ENCODE results near the gene TMEM38A.
"Not testable (repeated sequence)": the region's sequence is repeated elsewhere in the genome, so short reads cannot be mapped to it uniquely, and the experiment has no call there.

The TMEM38A gene

DNA sequence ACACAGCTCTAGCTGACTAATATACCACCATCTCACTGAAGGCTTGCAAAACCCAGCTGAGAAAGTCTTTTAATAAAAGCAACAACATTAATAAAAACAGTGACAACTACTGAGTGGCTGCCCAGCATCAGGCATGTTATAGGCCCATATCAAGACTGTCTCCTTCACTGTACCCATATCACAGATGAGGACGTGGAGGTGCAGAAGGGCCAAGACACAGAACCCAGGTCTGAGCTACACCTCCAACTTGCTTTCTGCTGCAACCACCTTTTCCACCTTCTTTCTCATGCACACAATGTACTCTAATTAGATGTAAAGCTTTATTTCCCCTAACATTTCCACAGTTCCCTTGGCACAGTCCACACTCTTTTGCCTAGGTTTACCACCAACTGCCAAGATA lies 22.3 kb upstream of the TMEM38A start:
- no peak for DNase-seq (ENCODE audit: low read depth, low spot score)

DNA sequence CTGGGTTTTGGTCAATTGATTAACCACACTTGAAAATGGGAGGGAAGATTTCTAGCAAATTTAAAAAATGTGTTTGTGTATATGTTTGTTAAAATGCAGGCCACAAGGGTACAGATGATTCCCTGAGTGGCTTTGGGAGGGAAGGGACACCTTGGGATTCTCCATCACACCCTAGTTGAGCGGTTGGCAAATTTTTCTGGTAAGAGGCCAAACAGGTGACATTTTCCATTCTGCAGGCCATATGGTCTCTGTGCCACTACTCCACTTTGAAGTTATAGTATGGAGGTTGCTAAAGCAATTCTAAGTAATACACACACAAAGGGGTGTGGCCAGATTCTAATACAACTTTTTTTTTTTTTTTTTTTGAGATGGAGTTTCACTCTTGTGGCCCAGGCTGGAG lies 20.0 kb upstream of the TMEM38A start:
- no peak for DNase-seq (ENCODE audit: low read depth, low spot score)

DNA sequence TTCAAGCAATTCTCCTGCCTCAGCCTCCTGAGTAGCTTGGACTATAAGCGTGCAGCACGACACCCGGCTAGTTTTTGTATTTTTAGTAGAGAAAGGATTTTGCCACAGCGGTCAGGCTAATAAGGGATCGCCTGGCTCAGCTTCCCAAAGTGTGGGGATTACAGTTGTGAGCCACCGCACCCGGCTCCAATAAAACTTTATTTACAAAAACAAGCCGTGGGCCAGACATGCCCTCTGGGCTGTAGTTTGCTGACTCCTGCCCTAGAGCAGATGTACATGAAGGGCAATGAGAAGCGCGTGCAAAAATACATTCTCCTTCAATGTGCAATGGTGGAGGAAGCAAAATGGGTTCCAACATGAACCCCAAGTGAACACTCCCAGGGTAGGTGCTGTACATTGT lies 19.2 kb upstream of the TMEM38A start:
- no peak for DNase-seq (ENCODE audit: low read depth, low spot score)

DNA sequence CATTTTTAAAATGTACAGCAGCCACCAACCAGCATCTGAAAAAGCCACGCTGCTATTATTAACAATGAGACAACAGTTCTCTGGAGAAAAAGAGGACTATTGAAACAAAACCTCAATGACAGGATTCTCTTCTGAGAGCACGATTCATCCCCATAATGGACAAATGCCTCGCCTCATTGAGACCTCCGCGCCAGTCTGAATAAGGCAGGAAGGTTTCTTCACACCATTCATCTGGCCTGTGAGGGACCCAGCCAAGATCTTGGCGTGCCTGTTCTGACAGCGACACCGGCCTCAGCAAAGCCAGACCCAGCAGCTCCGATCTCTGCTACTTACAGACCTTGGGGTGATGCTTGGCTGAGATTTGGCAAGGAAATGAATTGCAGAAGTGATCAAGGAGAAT lies 15.8 kb upstream of the TMEM38A start:
- no peak for DNase-seq (ENCODE audit: low read depth, low spot score)

DNA sequence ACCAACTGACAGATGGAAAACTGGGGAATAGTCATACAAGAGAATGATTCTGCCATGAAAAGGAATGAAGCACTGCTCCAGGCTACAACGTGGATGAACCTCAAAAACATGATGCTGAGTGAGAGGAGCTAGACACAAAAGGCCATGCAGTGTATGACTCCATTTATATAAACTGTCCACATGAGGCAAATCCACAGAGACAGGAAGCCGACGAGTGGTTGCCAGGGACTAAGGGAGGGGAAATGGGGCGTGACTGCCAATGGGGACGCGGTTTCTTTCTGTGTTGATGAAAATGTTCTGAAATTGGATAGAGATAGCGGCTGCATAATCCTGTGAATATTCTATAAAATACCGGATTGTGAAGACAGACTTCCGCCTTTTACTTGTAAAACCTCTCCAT lies 11.2 kb upstream of the TMEM38A start:
- DNase-seq (ENCODE audit: low read depth, low spot score) = no peak

DNA sequence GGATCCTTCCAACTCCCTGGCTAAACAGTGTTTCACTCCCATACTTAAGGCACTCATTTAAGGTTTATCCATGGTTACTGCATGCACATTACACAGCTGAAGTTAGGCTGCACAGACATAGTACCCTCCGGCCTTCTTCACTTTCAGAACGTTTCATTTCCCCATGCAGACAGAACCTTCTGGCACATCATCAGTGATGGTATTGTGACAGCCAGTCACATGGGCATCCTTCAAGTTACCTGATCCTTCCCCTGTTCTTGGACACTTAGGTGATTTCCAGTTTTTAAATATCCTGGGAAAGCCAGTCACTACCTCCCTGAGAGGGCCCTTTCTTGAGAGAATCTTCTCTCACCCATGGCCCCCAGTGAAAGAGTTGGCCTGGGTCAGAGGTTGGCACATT lies 10.1 kb upstream of the TMEM38A start:
- DNase-seq (ENCODE audit: low read depth, low spot score) = no peak

DNA sequence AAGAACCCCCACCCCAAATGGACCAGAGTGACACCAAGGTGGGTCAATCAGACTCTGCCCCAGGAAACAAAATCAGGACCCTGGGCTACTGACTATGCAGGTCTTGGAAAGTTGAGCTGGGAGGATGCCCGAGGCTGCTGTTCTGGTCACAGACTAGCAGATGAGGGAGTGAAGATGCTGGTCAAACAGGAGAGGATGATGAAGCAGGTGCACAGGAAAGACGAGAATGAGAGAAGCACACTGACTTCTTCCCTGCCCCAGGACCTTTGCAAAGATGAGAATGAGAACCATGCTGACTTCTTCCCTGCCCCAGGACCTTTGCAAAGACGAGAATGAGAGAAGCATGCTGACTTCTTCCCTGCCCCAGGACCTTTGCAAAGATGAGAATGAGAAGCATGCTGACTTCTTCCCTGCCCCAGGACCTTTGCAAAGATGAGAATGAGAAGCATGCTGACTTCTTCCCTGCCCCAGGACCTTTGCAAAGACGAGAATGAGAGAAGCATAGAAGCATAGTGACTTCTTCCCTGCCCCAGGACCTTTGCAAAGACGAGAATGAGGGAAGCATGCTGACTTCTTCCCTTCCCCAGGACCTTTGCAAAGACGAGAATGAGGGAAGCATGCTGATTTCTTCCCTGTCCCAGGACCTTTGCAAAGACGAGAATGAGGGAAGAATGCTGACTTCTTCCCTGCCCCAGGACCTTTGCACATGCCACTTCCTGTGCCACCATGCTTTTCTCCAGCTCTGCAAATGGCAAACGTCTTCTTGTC lies 9.3 kb upstream of the TMEM38A start:
- not testable (repeated sequence) for DNase-seq (ENCODE audit: low read depth, low spot score)

DNA sequence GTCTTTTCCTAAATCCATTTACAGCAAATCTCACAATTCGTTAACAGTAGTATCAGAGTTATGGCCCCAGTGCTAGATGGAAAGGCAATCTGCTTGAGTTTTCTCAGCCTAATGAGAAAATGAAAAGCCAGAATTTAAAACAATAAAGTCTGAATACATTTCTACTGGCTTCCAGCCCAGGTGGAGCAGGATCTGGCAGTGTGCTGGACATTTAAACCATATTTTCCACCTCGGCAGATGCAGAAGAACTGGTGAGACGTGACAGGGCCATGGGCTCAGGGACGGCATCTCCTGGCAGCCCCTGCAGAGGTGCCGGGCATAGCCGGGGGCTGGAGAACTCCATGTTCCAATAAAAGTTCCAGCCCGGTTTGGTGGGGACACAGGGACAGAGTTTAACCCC lies 8.1 kb upstream of the TMEM38A start:
- no peak for DNase-seq (ENCODE audit: low read depth, low spot score)

DNA sequence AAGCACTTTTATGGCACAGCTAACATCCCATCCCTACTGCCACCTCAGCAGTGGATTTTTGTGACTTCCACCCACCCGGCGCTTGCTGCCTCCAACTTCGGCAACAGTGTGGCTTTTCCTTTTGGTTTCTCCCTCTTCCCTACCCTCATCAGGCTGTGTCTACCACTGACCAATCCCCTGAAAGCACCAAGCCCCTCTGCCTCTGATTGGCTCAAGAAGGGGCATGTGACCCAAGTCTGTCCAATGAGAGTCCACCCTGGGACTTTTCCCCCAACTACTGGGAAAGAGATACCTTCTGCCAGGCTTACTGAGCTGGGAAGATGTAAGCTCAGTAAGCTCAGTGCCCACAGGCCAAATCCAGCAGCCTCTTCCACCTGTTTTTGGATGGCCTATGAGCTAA lies 6.8 kb upstream of the TMEM38A start:
- DNase-seq (ENCODE audit: low read depth, low spot score) = no peak

DNA sequence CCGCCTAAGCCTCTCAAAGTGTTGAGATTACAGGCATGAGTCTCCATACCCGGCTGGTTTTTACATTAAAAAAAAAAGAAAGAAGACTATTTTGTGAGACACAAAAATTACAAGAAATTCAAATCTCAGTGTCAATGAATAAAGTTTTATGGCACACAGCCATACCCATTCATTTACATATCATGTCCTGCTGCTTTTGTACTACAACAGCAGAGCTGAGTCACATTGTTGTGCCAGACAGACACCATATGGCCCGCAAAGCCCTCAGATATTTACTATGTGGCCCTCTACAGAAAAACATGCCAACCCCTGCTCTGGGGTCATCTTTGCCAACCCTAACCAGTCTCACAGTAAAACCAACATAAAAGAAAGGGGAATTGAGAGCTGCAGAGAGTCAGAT lies 6.3 kb upstream of the TMEM38A start:
- no peak for DNase-seq (ENCODE audit: low read depth, low spot score)

DNA sequence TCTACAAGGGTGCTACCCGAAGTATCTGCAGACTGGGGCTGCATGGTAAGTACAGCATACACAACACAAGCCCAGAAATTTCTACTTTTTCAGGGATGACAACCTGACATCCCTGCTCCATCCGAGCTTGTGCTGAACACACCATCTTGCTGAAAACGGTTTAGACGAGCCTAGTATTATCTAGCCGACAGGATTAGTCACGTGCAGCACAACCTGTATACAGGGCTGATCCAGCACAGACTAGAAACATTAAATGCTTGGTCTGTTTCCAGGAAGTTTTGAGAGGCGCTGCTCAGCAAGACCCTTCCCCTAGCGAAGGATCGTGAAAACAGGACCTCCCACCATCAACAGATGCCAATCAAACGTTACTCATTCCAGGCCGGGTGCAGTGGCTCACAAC lies 5.2 kb upstream of the TMEM38A start:
- no peak for DNase-seq (ENCODE audit: low read depth, low spot score)

DNA sequence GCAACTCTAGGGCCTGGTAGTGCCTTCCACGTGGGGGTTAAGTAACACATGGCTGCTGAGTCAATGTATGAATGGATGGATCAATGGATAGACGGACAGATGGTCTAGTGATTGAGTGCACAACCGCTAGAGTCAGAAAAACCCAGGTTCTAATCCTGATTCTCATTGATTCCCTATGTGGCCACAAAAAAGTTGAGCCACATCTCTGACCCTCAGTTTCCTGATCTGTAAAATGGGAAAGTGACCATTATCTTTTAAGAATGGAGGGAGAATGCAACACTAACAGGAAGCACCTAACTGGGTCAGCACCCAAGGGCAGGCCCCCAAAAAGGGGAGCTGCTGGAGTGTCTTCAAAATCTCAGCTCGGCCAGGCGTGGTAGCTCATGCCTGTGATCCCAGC lies 3.6 kb upstream of the TMEM38A start:
- no peak for DNase-seq (ENCODE audit: low read depth, low spot score)

DNA sequence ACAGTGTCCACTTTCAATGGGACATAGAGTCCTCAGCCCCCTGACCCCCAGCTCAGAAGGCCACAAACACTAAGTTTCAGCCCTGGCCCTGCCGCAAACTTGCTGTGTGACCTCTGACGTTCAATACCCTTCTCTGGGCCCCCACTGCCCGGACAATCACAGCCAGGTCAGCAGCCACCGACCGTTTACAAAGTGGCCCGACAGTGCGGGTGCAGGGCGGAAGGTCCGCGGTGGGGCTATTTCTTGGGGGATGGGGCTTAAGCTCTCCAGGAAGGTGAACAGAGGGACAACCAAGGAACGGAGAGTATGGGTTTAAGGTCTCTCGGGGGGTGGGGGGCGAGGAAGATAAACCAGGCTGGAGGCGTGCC lies 1.5 kb upstream of the TMEM38A start:
- DNase-seq (ENCODE audit: low read depth, low spot score) = no peak

DNA sequence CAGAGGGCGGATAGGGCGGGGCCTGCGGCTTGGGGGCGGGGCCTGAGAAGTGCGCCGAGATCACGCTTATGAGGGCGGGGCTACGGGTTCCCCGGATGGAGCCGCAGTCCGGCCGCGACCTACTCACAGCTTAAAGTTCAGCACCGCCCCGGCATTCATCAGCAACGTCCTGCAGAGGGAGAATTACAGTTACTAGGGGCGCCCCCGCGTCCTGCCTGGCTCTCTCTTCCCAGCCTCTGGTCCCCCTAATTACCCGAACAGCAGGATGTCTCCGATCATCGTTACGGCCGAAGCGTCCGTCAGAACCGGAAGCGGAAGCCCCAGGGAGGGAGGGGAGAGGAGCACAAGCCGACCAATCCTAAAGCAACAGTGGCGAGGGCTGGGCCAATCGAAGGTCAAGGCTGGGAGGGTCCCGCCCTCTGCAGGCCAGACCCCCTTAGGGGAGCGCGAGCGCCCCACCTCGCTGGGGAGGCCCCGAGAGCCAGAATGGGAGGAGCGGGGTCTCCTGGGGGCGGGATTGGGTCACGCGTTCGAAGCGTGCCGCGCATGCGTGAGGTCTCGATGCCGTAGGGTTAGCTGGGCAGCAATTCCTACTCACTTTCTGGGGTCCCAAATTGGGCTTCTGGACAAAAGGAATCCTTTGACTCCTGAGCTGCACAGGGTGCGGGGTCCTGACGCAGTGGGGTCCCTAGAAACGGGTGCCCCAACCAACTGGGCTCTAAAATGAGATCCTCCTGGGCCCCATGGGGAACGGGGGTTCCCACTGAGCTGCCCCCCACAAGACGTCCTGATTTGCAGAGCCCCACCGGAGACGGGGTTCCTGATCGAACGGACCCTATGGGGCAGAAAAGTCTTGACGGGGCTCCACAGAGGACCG lies 869 bp upstream of the TMEM38A start, which contains the start of gene SMIM7:
Gene SMIM7 (minus strand): TSS at position 313 of the 877 bp plus-strand sequence. CDS start 34 bp downstream, at position 279.
- peak; percentile 92 for DNase-seq (ENCODE audit: low read depth, low spot score)

DNA sequence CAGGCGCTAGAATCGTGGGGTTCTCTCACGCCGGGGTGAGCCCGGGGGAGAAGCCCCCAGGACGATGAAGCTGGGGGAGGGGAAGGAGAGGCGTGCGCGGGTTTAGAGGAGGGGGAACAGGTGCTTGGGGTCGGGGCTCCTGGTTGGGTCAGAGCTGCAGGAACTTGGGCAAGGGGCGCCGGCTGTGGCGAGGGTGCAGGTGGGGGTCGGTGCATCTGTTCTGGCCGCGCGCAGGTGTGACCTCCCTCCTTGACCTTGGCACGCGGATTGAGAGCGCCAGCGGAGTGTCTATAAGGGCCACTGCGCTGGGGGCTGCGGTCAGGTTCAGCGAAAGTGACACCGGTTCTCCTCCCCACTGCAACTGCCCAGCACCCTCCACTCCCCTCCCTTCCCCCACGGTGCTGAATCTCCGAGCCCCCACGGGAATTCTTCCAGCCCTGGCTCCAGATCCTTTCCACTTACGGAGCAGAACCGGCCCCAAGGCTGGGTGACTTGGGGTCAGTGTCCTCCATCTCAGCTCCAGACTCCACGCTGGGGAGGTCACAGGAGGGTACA lies 618 bp downstream of the TMEM38A start:
- DNase-seq (ENCODE audit: low read depth, low spot score) = no peak

DNA sequence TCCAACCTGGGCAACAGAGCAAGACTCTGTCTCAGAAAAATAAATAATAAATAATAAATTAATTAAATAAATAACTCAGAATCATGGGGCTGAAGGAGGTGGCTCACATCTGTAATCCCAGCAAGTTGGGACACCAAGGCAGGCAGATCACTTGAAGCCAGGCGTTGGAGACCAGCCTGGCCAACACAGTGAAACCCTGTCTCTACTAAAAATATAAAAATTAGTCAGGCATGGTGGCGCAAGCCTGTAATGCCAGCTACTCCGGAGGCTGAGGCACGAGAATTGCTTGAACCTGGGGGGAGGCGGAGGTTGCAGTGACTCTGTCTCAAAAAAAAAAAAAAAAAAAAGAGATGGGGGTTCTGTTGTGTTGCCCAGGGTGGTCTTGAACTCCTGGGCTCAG lies 7.2 kb downstream of the TMEM38A start:
- DNase-seq (ENCODE audit: low read depth, low spot score) = no peak

DNA sequence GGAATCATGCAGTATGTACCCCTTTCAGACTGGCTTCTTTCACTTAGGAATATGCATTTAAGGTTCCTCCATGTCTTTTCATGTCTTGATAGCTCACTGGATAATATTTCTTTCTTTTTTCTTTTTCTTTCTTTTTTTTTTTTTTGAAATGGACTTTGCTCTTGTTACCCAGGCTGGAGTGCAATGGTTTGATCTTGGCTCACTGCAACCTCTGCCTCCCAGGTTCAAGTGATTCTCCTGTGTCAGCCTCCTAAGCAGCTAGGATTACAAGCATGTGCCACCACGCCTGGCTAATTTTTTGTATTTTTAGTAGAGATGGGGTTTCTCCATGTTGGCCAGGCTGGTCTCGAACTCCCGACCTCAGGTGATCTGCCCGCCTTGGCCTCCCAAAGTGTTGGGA lies 7.8 kb downstream of the TMEM38A start:
- DNase-seq (ENCODE audit: low read depth, low spot score) = not testable (repeated sequence)

DNA sequence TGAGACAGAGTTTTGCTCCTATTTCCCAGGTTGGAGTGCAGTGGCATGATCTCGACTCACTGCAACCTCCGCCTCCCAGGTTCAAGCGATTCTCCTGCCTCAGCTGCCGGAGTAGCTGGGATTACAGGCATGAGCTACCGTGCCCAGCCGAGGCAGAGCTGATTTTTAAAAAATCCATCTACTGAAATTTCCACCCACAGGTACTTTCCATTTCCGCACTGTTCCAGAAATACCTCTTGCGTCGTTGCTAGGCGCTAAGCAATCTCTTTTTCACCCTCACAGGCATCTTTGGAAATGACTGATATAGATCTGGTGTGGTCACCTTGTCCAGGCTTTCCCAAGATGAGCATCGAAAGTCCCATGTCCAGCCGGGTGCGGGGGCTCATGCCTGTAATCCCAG lies 9.4 kb downstream of the TMEM38A start:
- DNase-seq (ENCODE audit: low read depth, low spot score) = no peak

DNA sequence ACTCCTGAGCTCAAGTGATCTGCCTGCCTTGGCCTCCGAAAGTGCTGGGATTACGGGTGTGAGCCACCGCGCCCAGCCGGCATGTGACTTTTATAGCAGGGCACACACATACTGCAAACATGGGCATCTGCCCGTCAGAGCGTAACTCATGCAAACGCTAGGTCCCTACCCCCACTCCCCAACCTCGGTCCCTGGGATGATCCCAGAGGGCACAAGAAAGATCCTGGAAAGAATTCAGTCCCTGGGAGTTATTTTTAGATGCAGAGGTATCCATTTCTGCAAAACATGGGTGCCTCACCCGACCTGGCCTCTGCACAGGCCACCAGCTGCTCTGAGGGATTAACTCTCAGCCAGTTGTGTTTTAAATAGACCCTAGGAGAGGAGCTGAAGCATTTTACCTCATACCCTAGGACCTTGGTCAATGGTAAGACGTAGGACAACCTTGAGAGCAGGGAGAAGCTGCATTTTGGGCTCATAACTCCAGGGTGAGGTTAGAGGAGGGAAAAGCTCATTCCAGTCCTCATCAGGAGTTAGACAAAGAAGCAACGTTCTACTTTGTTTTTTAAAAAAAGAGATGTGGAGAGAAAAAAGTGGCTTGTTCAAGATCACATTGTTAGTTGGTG lies 10.8 kb downstream of the TMEM38A start:
- no peak for DNase-seq (ENCODE audit: low read depth, low spot score)

DNA sequence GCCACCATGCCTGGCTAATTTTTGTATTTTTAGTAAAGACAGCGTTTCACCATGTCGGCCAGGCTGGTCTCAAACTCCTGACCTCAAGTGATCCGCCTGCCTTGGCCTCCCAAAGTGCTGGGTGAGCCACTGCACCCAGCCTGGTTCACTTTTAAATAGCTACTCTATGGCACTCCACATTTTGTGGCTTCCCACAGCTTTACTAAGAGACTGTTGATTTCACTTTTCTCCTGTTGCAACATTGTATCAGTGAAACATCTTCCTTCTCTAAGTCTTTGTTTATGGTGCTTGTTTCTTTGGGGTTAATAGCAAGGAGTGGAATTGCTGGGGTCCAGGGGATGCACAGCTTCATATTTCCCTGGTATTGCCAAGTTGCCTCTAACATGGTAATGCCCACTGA lies 12.3 kb downstream of the TMEM38A start:
- DNase-seq (ENCODE audit: low read depth, low spot score) = no peak

DNA sequence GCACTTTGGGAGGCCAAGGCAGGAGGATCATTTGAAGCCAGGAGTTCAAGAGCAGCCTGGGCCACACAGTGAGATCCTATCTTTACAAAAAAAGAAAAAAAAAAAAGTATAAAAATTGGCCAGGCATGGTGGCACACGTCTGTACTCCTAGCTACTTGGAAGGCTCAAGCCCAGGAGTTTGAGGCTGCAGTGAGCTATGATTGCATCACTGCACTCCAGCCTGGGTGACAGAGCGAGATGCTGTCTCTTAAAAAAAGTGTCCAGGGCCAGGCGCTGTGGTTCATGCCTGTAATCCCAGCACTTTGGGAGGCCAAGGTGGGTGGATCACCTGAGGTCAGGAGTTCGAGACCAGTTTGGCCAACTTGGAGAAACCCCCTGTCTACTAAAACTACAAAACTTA lies 12.9 kb downstream of the TMEM38A start:
- not testable (repeated sequence) for DNase-seq (ENCODE audit: low read depth, low spot score)

DNA sequence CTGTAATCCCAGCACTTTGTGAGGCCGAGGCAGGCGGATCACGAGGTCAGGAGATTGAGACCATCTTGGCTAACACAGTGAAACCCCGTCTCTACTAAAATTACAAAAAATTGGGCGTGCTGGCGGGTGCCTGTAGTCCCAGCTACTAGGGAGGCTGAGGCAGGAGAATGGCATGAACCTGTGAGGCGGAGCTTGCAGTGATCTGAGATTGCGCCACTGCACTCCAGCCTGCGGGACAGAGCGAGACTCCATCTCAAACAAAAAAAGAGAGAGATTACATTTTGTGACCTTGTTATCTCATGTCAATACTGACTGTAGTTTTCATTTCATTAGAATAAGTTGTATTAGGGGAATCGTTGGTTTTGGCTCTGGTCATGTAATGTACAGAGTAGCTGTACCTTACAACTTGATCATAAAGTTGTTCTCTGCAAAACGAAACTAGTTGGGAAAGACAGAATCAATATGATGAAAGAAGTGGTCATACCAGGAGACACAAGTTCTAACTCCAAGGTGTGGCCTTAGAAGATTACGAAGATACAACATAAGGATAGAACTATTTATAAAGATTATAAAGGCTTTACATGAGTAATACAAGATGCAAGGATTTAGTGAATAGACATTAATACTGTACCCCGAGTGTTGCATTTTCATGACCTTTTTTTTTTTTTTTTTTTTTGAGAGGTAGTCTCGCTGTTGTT lies 15.3 kb downstream of the TMEM38A start:
- no peak for DNase-seq (ENCODE audit: low read depth, low spot score)
